Mucosa of gallbladder (tissue), 1 donor: ENCODE data around the gene NPPB. TPM values are rescaled to one million over a fixed set of nuclear protein-coding genes. Genes with fewer than 3 reads are reported as not detected.

Source experiments
- DNase-seq: peaks from one replicate; pipeline ENCODE4 v3.0.0-alpha.2; 2020; ENCODE audit warnings: low spot score
- total RNA-seq: library from RNA; stranded (reverse); gene quantifications from one replicate; pipeline ENCODE4 v1.2.1, GENCODE V29; 2021
- donor health status: DM: no; HTN: no; CAD: no.

The NPPB gene
- total RNA-seq, 1 donor from 2014 or later = not detected

GRCh38 chr1:11857164-11857851 lies 1.4 kb downstream of the NPPB start:
- DNase-seq = no peak

GRCh38 chr1:11856698-11857097 lies 2.0 kb downstream of the NPPB start:
- no peak for DNase-seq

GRCh38 chr1:11855430-11855829 lies 3.3 kb downstream of the NPPB start:
- DNase-seq = no peak

GRCh38 chr1:11854519-11854918 lies 4.2 kb downstream of the NPPB start:
- DNase-seq = no peak

- DNase-seq = no peak
Observed at GRCh38 chr1:11851180-11851579, 7.6 kb downstream of the NPPB start.

GRCh38 chr1:11850156-11850555 lies 8.6 kb downstream of the NPPB start:
- DNase-seq = no peak

- DNase-seq = no peak
Observed at GRCh38 chr1:11848373-11848700, 10.4 kb downstream of the NPPB start.

GRCh38 chr1:11847667-11848372 lies 10.9 kb downstream of the NPPB start, which contains the start of gene NPPA:
Gene NPPA, minus strand, starts transcription at chr1:11847783. Its CDS starts 99 bp downstream, at chr1:11847684.
- DNase-seq = no peak

GRCh38 chr1:11845641-11846335 lies 13.0 kb downstream of the NPPB start:
- no peak for DNase-seq

- DNase-seq = peak; percentile 34
Observed at GRCh38 chr1:11842154-11843041, 16.3 kb downstream of the NPPB start.

GRCh38 chr1:11841245-11842153 lies 17.2 kb downstream of the NPPB start:
- no peak for DNase-seq

- DNase-seq = no peak
Observed at GRCh38 chr1:11839727-11840705, 18.7 kb downstream of the NPPB start.

- peak; percentile 69 for DNase-seq
Observed at GRCh38 chr1:11838349-11839272, 20.1 kb downstream of the NPPB start.

GRCh38 chr1:11837767-11838348 lies 20.9 kb downstream of the NPPB start:
- no peak for DNase-seq

GRCh38 chr1:11836955-11837766 lies 21.6 kb downstream of the NPPB start:
- no peak for DNase-seq

GRCh38 chr1:11835441-11836225 lies 23.1 kb downstream of the NPPB start:
- DNase-seq = no peak
